Stimulated activated CD8-positive, alpha-beta memory T cell treated with anti-CD3 and anti-CD28 coated beads, Interleukin-4, amount 100 ng/mL, for 4 hours (primary cell): ENCODE data around the gene ARHGEF7.

ENCODE experiments used
- DNase-seq, 2 donors: peaks; one replicate each; pipeline ENCODE4 v3.0.0-alpha.2; 2020; ENCODE audit warnings: low read depth in 2 of 2, low spot score in 1 of 2

ARHGEF7 gene

GRCh38 chr13:111272117-111272516 is 157.0 kb downstream of the ARHGEF7 start:
- no peak for DNase-seq

- no peak for DNase-seq
Observed at GRCh38 chr13:111275382-111275781, 160.3 kb downstream of the ARHGEF7 start.

GRCh38 chr13:111275995-111276618 is 161.0 kb downstream of the ARHGEF7 start:
- no peak for DNase-seq

- DNase-seq = no peak
Observed at GRCh38 chr13:111278258-111278657, 163.1 kb downstream of the ARHGEF7 start.

- no peak for DNase-seq
Observed at GRCh38 chr13:111278743-111279652, 163.9 kb downstream of the ARHGEF7 start.

- DNase-seq = no peak
Observed at GRCh38 chr13:111280226-111280625, 165.1 kb downstream of the ARHGEF7 start.

- no peak for DNase-seq
Observed at GRCh38 chr13:111280681-111281585, 165.8 kb downstream of the ARHGEF7 start.

- DNase-seq = no peak
Observed at GRCh38 chr13:111281751-111282311, 166.7 kb downstream of the ARHGEF7 start.

- no peak for DNase-seq
Observed at GRCh38 chr13:111282425-111282824, 167.3 kb downstream of the ARHGEF7 start.

GRCh38 chr13:111282997-111283396 is 167.9 kb downstream of the ARHGEF7 start:
- DNase-seq = no peak

- DNase-seq = no peak
Observed at GRCh38 chr13:111283457-111283856, 168.3 kb downstream of the ARHGEF7 start.

- DNase-seq = no peak
Observed at GRCh38 chr13:111283991-111284390, 168.9 kb downstream of the ARHGEF7 start.

- DNase-seq = no peak
Observed at GRCh38 chr13:111284565-111284964, 169.5 kb downstream of the ARHGEF7 start.

- DNase-seq = no peak
Observed at GRCh38 chr13:111286162-111286561, 171.1 kb downstream of the ARHGEF7 start.

- no peak for DNase-seq
Observed at GRCh38 chr13:111286749-111287148, 171.6 kb downstream of the ARHGEF7 start.

GRCh38 chr13:111287201-111287600 is 172.1 kb downstream of the ARHGEF7 start:
- no peak for DNase-seq

- DNase-seq = no peak
Observed at GRCh38 chr13:111288276-111288675, 173.2 kb downstream of the ARHGEF7 start.

- no peak for DNase-seq
Observed at GRCh38 chr13:111289251-111289650, 174.1 kb downstream of the ARHGEF7 start.

GRCh38 chr13:111291908-111292307 is 176.8 kb downstream of the ARHGEF7 start:
- no peak for DNase-seq

- DNase-seq = no peak
Observed at GRCh38 chr13:111292710-111293485, 177.8 kb downstream of the ARHGEF7 start.
